ENCODE data around the gene TSEN34.
"Not testable (repeated sequence)": the region's sequence is repeated elsewhere in the genome, so short reads cannot be mapped to it uniquely, and the experiment has no call there.

TSEN34 gene

DNA sequence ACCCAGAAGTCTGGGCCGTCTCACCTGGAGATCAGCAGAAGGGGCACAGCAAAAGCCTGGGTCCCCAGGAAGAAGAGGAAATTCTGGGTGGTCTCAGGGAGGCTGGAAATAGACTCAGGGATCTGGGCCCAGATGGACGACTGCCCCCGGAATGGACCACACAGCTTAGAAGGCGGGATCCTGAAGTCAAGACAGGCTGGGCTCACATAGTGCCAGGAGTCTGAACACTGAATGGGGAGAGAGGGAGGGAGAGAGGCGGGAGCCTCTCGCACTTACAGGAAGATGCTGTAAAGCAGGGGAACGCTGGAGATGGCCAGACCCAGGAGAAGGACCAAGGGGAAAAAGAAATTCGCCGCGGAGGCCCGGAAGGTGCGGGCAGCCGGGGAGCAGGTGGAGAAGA lies 30.3 kb upstream of the TSEN34 start:
- no peak for DNase-seq (ENCODE audit: low spot score)

DNA sequence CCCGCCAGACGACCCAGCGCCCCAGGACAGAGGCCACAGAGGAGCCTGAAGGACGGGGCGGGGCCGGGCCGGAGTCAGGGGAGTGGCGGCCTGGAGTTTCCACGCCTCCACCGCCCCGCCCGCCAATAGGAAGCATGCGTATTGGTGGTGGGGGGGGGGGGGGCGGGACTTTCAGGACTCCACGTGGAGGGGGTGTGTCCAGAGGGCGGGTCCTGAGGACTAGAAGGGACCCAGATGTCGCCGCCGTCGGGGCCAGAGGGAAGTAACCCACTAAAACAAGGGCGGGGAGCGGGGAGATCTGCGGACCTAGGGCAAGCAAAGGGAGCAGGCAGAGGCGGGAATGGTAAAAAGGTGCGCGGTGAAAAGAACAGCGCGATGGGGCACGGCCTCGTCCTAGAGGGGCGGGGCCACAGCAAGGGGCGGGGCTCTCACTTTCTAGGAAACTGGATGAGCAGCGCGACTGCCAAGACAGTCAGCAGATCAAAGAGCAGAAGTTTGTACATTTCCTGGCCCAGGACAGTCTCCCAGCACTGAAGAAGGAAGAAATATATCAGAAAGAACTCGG lies 28.8 kb upstream of the TSEN34 start:
- peak; percentile 94 for DNase-seq (ENCODE audit: low spot score)

DNA sequence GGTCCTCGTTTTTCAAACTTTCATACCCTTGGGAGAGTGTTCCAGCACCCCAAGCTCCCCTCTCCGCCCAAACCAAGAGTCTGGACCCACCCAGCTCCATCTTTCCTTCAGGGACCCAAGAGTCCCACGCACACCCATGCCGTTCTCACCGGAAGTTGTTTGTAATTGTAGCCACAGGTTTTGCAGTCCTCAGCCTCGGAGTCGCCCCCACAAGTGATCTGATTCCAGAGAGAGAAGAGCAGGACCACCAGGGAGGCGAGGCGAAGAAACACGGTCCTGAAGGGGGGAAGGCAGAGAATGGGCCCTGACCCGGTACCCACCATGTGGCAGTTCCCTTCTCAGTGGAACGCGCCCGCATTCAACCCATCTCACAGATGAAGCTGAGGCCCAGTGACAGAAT lies 28.2 kb upstream of the TSEN34 start:
- DNase-seq (ENCODE audit: low spot score) = no peak

DNA sequence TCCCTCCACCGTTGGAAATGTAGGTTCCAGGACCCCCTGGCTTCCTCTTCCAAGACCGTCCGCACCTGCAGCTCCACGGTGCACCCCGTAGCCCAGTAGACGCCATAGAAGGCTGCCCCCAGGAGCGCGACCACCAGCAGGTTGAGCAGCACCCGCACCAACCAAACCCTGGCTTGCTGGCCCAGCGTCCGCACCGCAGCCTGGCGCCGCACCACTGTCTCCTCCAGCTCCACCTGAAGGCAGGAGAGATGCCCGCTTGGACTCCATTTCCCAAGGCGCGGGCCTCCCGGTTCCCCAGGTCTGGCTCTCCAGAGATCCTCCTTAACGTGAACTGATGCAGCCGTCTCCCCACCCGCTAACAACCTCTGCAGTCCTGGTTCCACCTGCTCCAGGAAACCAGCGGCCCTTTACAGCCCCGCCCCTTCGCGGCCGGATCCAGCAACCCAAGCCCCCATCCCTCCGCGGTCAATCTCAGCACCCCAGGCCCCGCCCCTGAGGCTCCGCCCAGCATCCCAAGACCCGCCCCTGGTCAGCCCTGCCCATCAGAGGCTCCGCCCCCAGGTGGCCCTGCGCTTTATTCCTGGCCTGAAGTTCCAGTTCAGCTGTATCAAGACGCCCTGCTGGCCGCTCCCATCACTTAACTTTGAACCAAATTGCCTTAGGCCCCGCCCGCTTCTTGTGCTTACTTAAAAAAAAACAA lies 26.6 kb upstream of the TSEN34 start:
- DNase-seq (ENCODE audit: low spot score) = peak; percentile 60

DNA sequence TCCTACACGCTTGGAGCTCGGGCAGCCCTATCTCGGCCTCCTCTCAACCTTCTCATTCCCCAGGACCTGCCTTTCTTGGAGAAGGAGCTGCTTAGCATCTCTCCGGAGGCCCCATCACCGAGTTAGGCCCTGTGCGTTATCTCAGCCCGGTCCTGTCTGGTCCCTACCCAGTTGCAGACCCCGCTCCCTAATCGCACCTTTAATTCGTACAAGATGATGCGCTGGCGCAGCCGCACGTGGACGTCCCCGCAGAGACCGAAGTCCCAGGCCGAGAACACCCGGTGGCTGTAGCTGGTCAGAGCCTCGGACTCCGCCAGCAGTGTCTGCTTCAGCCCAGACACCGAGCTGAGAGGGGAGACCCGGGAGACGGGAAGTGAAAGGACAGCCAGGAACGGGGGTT lies 25.9 kb upstream of the TSEN34 start:
- no peak for DNase-seq (ENCODE audit: low spot score)

DNA sequence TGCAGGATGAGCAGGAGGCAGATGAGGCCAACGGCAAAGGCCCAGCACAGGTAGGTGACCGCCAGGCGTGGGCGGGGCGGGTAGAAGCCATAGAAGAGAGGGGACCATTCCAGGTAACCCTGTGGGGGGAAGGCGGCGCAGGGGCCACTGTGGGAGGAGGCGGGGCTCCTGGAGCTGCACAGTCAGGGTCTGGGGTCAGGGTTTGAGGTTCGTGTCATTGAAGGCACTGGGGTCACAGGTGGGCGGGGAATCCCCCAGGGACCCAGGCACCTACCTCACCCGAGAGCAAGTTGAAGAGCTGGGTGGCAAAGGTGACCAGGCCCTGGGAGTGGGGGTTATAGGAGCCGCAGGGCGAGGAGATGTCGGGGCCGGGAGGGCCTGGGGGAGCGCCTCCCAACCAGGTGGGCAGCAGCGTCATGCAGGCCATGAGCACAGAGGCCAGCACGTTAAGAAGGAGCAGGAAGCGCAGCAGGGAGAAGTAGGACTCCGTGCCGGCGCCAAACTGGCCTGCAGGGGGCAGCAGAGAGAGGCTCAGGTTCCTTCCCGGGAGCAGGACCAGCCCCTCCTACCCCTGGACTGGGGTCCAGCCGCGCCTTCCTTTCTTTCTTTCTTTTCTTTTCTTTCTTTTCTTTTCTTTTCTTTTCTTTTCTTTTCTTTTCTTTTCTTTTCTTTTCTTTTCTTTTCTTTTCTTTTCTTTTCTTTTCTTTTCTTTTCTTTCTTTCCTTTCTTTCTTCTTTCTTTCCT lies 22.8 kb upstream of the TSEN34 start:
- peak; percentile 94 for DNase-seq (ENCODE audit: low spot score)

DNA sequence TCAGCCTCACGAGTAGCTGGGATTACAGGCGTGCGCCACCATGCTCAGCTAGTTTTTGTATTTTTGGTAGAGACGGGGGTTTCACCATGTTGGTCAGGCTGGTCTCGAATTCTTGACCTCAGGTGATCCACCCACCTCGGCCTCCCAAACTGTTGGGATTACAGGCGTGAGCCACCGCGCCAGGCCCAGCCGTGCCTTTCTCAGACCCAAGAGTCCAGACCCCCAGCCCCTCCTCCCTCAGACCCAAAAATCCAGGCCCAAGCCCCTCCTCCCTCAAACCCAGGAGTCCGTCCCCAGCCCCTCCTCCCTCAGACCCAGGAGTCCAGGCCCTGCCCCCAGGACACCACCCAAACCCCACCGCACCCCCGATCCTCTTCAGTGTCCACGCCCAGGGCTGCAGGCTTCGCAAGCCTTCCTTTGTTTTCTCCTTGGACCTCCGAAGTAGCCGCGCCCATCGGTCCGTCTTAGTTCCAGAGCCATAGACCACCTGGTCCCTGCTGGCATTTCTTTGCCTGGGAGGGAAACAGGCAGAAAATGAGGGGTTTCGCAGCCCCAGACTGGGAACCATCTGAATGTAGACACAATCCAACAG lies 21.9 kb upstream of the TSEN34 start:
- DNase-seq (ENCODE audit: low spot score) = no peak

DNA sequence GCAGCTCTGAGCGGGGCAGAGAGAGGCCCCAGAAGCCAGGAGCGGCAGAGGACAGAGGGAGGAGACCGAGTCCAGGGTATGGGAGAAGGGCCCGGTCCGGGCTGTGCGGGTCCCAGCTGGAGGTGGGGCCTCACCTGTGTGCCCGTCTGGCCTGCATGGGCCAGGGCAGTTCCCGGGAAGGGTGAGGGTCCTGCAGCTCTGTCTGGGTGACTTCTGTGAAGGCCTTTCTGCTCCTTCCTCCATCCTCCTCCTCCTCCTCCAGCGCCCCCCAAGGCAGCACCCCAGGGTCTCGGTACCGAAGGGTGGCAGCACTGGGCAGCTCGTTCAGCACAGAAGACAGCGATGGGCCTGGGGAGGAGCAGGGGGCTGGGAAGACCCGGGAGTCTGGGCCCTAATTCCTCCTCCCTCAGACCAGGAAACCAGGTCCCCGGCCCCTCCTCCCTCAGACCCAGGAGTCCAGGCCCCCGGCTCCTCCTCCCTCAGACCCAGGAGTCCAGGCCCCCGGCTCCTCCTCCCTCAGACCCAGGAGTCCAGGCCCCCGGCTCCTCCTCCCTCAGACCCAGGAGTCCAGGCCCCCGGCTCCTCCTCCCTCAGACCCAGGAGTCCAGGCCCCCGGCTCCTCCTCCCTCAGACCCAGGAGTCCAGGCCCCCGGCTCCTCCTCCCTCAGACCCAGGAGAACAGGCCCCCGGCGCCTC lies 19.2 kb upstream of the TSEN34 start:
- not testable (repeated sequence) for DNase-seq (ENCODE audit: low spot score)

DNA sequence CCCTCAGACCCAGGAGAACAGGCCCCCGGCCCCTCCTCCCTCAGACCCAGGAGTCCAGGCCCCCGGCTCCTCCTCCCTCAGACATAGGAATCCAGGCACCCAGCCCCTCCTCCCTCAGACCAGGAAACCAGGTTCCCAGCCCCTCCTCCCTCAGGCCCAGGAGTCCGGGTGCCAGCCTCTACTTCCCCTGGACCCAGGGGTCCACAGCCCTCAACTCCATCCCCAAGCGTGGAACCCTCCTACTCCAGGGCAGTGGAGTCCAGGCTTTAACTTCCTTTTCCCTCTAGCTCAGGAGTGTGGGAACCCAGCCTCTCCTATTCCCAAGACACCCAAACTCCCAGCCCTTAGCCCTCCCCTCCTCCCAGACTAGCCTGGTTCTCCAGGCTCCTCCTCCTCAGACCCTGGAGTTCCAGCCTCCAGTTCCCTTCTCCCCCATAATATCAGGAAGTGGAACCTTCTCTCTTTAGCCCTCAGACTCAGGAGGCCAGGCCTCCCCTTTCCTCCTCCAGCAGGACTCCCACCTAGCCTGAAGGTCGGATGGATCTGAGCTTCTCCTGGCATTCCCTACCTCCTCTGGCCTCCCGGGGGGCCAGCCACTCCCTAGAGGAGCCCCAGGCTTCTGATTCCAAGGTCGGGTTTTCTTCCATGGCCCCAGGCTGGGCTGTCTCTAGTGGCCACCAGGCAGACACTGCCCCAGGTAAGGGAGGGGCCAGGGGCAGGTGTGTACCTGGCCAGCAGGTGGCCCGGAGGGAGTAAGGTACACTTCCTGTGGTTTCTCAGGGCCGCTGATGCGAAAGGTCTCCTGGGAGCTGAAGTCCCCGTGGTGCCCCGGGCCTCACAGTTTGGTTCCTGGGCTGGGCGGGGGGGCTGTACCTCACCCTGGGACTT lies 18.4 kb upstream of the TSEN34 start, which contains the start of gene TMC4:
TMC4 (minus strand) TSS at position 690 of the 888 bp plus-strand sequence; CDS start at position 647, 43 bp downstream.
- no peak for DNase-seq (ENCODE audit: low spot score)

DNA sequence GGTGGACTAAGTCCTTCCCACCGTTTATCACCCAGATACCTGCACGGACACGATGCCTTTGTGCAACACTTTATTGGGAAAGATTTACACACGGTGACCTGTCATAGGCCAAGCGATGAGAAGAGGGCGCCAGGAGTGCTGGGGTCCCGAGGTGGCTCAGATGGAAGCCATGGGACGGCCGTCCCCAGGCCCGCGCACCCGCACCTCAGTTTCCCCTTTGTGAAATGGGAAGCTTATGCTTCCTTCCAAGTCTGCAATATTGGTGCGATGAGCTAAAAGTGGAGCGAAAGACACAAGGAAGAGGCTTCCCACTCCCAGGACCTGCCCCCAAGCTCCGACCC lies 17.8 kb upstream of the TSEN34 start:
- no peak for DNase-seq (ENCODE audit: low spot score)

DNA sequence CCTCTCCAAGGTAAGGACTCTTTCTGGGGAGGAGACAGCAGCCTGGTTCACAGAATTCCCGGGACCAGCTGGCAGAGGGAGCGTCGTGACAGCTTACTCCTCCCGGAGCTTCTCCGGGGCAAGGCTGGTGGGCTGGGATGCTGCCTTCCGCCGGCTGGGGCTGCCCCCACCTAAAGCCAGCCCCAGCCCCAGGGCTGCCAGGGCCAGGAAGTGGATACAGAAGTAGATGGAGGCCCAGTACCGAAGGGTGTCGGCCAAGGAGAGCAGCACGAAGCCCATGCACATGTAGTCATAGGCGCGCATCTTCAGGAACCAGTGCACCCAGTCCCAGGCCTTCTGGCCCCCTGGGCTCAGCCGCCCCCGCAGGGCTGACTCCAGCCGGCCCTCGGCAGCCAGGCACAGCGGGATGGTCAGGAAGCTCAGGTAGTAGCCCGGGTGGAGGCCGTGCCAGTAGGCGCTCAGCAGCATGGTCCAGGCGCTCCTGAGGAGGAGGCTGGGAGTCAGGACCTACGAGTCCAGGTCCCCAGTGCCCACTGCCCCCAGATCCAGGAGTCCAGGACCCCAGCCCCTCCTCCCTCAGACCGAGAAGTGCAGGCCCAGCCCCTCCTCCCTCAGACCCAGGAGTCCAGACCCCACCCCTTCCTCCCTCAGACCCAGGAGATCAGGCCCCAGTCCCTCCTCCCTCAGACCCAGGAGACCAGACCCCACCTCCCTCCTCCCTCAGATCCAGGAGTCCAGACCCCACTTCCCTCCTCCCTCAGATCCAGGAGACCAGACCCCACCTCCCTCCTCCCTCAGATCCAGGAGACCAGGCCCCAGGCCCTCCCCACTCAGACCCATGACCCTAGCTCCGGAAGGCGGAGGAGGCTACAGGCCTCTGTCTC lies 16.9 kb upstream of the TSEN34 start:
- DNase-seq (ENCODE audit: low spot score) = peak; percentile 3

DNA sequence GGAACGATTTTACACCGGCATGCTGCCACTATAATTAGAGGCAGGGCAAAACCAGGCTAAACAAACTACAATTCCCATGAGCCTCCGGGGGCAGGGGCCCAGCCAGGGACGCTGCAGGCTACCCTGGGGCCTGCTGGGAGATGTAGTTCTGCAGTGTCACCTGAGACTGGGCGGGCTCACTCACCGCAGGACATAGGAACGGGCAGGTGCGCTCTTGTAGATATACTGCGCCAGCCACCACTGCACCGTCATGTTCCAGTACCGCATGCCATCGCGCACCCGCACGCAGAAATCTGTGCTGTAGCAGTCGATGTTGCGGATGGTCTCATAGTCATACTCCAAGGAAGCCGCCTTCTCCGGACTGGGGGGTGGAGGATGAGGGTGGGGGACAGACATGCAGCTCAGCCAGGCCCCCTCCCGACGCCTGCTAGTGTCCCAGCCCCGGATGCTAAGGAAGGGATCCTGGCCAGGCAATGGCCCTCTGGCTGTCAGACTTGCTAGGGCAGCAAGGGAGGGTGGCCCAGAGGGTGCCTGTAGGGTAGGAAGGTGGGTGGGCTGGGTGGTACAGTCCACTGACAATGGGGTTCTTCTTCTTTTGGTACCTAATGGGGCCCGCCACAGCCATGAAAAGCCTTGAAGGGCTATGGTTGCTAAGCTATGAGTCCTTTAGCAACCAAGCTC lies 12.4 kb upstream of the TSEN34 start:
- no peak for DNase-seq (ENCODE audit: low spot score)

DNA sequence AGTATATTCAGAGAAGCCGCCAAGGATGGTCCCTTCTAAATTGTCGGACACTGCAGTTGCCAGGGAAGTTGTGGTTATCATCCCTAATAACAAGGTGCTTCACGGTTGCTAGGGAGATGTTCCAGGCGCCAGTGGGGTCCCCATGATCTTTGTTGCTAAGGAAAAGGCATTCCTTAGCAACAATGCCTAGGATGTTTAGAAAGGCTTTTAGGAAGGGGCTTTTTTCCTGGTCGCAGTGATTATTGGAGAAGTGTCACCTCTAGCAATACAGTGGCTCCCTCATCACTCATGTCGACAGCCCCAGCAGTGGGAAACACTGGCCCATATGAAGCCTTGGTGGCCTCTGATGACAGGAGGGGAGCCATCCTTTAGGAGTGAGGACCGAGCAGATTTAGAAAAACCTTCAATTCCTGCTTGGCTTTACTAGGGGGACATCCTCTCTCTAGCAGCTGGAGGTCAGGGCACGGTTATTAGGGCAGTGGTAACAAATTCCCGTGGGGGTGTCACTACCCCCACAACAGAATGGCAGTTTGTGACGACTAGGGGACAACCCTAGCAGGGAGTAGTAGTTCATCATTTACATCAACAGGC lies 11.8 kb upstream of the TSEN34 start:
- DNase-seq (ENCODE audit: low spot score) = no peak

DNA sequence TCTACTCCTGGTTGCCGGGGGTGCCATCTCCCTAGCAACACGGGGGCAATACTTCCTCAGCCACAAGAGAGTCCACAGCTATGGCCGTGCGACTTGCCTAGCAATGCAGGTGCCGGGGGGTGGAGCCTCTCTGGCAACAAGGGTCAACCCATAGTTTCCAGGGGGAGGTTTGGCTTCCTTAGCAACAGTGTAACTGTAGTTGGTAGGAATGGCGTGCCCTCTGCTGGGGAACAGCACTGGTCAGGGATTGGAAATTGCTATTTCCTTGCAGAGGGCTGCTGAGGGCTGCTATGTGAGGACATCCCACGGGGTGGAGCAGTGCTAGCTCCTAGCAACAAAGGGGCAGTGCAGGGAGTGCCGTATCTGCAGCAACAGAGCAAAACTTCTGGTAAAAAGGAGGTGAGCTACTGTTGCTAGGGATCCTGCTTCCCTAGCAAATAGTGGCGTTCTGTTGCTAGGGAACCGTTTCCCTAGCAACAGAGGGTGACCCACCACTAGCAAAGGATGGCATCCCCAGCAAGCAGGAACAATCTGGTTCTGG lies 11.1 kb upstream of the TSEN34 start:
- DNase-seq (ENCODE audit: low spot score) = no peak

DNA sequence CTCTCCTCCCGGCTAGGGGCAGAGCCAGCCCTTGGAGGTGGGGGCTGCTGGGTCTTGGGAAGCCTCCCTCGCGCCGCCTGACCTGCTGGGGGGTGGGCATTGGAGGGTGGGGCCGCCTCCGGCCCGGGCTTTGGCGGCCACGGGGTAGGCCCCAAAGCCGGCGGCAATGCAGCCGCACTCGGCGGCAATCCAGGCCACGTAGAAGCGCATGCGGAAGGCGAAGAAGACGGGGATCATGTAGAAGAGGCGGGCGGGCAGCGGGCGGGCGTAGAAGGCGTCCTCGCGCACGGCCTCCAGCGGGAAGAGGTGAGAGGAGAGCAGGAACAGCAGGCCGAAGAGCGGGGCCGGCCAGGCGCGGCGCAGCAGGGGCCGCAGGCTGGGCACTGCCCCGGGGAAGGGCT lies 10.4 kb upstream of the TSEN34 start:
- no peak for DNase-seq (ENCODE audit: low spot score)

DNA sequence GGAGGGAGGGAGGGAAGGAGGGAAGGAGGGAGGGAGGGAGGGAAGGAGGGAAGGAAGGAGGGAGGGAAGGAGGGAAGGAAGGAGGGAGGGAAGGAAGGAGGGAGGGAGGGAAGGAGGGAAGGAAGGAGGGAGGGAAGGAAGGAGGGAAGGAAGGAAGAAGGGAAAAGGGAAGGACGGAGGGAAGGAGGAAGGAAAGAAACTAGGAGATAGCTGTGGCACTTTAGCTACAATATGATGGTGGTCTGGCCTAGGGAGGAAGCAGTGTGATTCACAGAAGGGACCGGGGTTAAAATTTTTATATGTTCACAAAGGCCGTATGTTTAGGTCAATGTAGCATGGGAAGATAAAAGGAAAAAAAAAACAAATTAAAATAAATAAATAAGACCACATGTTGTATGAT lies 9.2 kb upstream of the TSEN34 start:
- DNase-seq (ENCODE audit: low spot score) = not testable (repeated sequence)

DNA sequence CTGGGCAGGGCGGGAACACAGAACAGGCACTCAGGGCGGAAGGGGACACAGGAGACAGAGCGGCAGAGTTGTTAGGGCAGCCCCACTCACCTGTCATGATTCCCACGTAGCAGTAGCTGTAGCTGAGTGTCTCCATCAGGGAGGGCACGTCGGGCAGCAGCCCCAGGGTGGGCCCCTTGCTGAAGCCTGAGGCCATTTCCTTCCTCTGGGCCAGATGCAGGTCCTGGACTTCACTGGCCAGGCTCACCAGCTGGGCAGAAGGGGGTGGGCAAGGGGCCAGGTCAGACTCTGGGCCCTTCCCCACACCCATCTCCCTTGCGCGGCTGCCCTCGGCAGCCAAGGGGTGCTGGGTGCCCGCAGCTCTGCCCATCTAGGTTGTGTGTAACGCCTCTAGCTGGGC lies 7.7 kb upstream of the TSEN34 start:
- no peak for DNase-seq (ENCODE audit: low spot score)

DNA sequence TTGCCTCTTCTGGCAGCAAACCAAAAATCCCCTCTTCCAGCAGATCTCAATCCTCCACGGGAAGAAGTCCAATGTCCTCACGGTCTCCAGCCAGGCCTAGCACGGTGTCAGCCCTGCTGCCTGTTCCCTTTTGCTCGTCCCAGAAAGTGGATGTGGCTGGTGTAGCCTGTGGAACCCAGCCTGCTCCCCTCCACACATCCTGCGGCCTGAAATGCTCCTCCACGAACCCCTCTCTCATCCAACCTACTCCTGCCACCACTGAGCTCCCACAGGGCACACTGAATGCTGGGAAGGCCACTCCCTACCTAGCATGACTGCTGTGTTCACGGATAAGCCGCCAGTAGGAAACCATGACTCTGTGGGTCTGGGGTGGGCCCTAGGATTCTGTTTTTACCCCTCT lies 4.8 kb upstream of the TSEN34 start:
- no peak for DNase-seq (ENCODE audit: low spot score)

DNA sequence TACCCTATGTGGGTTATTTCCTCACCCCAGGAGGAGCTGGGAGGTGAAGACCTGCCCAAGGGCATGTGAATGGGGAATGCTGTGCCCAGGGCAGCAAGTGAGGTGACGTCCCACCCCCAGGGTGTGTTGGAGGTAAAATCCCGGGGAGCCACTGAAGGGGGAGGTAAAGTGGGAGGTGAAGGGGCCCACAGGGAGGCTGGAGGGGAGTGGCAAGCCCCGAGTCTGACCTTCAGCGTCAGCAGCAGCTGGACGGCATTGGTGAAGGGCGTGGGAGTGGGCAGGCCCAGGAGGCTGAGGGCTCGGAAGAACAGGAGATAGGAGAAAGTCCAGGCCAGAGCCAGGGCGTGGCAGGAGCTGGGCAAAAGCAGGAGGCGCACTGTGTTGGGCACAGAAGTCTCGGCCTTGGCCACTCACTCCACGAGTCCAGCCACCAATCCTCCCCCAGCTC lies 4.2 kb upstream of the TSEN34 start:
- no peak for DNase-seq (ENCODE audit: low spot score)

Measured in AG20443 (cell line).